Fibroblast of the conjunctiva (primary cell): ENCODE results near the gene ZAR1L.

ENCODE experiments used
- DNase-seq: peaks from one replicate; pipeline ENCODE4 v3.0.0-alpha.2; 2010; ENCODE audit warnings: low read depth

Gene ZAR1L

DNA sequence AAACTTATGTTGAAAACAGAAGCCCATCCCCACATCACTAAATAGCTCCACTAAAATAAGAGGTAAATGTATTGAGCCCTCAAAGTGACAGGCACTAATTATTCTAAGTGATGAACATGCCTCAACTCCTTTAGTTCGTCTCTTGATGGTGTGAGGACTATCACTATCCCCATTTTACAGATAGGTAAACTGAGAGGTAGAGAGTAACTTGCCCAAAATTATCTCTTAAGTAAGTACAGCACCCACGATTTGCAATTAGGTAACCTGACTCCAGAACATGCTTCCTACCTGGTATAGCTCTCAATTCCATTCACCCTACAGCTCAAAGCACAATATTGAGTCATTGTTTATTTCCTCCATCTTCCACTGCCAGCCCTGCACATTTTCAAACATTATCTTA is 12.7 kb downstream of the ZAR1L start:
- no peak for DNase-seq

DNA sequence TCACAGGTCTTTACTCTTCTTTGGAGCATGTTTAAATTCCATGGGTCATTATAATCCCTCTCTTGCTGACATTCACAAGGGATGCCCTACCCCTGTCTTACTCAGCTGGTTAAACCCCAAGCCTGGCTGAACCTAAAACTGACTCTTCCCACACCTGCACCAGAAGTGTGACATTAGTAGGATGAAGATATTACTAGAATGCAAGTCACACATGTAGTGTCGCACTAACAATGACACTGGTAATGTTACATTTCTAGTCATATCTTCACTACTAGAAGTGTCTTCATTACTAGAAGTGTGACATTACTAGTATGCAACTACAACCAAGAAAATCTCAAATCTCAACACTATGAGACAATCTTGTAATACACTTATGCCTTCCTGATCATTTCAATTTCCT is 14.2 kb downstream of the ZAR1L start:
- no peak for DNase-seq

DNA sequence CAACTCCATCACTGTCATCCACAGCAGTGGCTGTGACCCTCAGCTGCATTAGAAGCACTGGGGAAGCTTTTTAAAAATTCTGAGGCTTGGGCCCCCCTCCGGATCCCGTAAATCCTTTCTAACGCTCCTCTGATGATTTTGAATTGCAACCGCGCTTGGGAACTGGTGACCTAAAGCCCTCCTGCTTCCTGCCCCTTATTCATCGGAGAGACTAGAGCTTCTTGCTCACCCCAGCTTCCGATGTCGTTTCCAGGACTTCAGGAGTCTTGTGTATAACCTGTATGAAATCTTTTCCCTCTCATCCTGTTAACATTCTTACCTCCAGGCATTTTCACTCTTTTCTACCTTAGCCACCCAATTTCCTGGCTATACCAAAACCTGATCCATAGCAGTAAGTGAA is 14.8 kb downstream of the ZAR1L start:
- DNase-seq: no peak

DNA sequence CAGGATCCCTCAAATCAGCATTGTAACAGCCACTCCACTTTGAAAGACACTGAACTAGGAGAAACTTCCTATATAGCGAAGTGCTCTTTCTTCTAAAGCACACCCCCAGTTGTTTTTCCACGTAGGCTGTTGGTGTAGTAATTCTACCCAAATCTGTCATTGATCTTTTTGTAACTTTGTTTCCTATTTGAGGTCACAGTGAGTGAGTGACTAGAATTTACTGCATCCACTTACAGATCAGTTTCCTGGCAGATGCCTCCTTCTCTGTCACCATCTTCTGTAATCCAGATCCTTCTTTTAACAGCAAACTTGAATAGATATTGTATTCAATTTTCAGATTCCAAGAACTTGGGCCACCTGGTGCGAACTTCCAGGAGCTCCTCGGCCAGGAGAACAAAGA is 15.3 kb downstream of the ZAR1L start:
- DNase-seq: no peak

DNA sequence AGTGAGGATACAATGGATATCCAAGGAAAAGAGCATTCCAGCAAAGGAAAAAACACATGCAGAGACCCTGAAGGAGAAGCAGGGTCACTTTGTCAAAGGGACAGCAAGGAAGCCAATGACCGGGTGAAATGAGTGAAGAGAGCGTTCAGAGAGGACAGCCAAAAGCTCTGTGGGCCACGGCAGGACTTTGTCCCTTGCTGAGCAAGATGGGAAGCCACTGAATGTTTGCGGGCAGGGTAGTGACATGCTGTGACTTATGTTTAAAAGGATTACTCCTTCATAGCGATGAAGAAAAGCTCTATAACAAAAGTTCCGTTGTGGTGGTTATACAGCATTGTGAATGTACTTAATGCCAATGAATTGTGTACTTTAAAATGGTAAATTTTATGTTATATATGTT is 16.5 kb downstream of the ZAR1L start:
- no peak for DNase-seq

DNA sequence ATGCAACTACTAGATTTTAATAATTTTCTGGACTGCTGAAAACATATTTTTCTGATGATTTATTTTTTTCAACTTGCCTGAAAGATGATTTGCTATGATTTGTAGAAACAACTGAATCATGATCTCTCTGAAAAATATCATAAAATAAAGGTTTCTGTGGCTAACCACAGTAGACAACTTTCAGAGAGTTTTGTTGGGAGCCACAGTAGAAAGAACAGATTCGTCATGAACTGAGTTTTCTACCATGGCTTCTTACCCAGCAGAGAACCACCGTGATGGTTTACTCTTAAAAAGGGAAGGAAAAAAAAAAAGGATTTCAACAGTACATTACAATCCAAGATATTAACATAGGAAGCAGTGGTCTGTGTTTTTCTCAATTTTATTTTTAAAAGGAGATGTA is 18.0 kb downstream of the ZAR1L start:
- no peak for DNase-seq

DNA sequence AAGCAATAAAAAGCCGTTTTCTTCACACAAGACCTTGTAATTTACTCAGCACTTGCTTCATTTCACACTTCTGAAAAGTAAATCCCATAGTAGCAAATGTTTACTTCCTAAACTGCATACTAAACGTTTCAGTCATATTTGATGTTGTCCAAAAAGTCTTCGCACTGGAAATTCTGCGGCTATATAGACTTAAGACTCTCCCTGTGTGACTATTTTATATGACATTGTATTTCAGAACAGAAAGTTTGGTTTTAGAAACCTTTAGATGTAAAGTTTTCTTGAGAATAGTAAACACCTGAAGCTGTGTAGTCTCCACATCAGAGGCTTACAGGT is 29.6 kb downstream of the ZAR1L start:
- DNase-seq: no peak

DNA sequence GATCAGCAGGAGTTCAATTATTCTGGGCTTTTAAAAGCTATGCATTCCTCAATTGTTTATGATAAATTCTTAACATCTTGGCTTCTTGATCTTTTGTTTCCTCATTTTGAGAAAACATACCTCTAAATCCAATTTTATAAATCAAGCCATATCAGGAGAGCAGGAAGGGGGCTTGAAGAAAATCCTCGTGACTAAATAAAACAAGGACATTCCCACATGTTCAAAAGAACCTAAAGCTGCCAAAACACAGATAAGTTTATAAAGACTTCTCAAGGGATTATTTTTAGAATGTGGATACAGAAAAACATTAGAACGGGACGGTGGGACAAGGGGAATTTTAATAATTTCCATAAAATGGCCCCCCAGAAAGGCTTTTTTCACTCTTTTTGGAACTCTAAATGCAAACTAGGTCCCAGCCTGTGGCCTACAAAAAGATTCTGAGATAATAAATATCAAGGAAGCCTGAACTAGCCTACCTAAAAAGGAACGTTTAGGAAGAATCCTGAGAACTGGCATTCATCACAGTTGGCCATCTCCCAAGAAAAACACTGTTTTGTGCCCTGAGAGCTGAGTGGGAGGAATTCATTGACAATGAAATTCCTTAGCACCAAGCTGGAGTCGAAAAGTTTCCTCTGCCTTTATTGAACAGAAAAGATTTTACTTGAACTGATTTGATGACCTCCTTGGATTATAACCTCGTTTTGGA is 30.1 kb downstream of the ZAR1L start:
- DNase-seq: peak; percentile 35

DNA sequence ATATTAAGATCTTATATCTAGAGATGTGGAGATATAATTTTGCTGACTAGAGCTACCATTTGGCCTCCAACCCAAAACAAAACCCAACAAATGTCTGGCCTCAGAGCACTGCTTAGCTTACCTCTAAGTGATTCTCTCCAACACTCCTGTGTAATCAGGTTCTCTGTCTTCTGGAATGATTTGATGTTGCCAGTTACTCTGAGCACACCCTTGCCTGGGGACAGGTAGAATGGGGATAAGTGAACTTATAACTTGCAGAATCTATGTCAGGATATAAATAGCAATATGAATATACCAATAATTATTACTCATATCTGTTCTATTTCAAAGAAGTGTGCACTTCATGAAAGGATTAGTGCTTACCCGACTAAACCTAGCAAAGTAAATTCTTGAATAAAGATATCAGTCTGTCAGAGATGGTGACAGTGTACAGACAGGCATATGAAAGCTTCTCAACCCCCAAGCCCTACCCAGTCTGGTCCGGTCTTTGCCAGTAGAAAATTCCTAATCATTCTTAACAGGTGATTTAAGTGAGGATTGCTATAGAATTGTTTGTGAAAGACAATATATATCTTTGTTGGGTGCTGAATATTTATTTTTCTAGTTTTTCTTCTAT is 33.0 kb downstream of the ZAR1L start:
- DNase-seq: no peak

DNA sequence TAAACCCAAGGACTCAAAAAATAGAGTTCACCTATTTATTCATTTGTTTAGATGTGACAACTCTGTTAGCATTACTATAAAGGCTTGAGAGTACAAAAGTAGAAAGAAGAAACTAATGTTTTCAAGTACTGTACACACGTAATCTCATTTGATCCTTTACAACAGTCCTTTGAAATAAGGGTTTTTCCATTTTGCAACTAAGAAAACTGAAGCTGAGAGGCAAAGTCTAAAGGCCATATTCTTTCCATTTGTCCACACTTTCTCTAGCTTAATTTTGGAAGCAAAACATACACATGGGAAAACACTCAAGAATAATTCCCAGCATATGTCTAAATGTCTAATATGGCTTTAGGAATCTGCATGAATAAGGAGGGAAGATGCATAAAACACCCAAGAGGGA is 34.1 kb downstream of the ZAR1L start:
- DNase-seq: no peak

DNA sequence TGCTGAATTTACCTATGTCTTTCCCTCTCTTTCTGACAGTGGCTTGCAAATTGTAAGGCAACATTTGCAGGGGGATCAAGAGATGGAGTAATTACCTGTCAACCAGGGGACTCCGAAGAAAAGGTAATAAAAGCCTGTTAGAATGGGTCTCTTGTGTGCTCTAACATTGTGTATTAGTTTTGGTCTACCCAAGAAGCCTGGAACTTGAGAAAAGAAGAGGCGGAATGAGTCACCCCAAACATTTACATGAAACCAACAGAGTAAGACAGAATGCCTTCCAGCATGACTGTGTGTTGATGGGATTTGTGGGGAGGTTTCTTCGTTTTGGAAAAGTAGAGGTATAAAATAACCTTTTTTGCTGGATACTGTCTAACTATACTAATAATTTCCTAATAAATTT is 36.7 kb downstream of the ZAR1L start:
- DNase-seq: peak; percentile 9

DNA sequence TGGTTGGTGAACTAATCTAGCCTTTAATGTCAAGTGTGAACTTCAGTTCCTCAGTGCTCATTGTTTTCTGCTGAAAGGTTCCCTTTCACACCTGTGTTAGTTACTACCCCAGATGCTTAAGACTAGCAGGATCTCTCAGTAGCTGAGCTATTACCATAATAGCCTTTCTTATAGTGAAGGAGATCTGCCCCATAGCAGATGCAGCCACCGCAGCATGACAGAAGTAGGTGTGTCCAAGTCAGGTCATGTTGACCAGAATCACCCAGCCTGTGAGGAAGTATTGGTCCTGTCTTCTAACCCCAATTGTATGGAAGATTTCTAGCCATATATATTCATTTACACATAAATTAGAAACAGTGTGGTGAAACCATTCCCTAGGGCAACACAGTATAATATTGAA is 37.3 kb downstream of the ZAR1L start:
- DNase-seq: no peak

DNA sequence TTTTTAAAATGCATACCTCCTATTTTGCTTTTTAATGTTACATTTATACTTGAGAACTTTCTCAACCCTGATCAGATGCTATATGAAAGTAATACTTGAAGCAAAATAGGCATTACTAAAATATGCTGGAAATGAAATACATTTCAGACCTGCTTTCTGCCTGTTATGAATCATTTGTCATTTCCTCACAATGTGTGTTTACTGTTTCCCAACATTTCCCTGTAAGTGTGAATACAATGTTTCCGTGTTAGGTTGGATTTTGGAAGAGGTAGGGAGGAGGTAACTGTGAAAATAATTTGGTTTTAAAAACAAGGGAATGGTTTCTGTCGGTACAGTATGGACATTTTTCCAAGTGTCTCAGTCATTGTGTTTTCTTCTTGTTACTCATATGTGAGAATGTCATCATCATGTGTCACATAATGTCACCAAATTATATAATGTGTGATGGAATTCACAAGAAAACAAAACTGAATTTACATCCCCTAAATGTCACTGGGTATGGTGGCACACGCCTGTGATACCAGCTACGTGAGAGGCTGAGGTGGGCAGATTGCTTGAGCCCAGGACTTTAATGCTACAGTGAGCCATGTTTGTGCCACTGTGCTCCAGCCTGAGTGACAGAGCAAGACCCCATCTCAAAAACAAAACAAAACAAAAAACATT is 43.0 kb downstream of the ZAR1L start:
- DNase-seq: no peak

DNA sequence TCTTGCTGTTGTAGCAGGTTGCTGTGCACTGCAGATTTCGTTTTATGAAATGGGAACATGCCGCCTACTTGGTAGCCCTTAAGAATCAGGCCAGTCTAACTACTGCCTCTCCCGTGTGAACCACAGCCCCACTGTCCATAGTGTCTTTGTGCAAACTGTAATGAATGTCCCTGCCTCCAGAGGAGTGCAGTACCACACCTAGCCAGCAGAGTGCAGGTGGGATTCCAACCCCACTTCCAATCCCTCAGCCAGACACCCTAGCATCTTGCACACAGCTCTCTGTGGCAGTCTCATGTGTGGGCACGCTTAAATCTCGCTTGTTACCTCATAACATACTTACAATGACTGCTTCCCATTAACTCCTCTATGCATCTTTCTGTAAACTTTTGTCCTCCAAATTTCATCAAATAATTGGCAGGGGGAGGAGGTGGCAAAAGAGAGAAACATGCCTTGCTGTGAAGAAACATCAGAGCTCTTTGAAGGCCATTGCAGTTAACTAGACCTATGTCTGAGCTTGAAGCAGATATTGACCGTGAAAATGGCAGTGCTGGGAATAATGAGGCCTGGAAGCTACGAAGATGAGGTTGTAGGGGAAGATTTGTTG is 47.2 kb downstream of the ZAR1L start:
- DNase-seq: no peak

DNA sequence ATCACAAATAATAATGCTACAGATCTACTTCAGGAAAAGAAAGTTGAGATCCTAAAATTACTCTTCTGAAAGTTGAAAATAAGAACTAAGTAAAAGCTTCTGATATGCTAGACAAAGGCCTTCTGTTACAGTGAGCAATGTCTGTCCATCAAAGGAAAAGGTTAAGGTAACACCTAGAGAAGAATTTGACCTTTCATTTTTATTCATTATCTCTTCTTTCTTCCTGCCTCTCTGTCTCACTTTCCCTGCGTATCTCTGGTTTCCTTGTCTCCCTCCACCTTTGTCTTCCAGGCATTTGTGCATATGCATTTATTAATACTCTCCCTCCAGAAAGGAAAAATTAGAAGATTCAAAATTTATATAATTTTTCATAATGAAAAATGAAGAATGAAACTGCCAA is 49.0 kb downstream of the ZAR1L start:
- DNase-seq: no peak

DNA sequence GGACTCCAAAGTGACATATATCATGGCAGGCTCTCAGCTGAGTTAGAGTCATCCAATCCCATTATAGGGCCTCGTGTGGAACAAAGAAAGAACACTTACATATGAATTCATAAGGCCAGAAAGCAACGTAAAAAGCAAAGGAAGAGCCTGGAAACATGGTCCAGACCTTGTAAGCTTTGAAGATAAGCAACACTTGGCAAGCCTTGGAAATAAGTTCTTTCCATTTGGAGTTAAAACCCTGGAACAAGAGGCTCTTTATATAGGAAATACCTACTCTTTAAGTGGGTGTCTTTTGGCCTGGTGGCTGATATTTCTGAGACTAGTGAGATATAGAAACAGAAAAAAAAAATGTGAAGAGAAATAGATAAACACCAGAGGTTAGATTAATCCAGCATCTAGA is 49.4 kb downstream of the ZAR1L start:
- no peak for DNase-seq

DNA sequence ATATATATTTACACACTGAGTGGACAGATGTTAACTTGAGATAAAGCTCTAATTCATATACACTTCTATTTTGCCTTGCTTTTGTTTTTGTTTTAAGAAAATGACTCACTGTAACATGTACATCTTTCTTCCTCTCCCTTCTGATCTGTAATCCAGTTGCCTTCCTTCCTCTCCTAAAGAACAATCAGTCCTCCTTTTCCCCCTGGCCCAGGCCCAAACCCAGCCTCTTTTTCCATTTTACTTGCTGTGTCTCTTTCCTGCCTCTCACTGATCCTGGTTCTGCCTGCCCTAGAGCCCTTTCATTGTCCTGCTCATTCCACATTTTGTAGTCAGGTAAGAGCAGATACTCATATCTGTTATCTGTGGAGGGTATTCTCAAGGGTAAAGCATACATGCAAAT is 50.8 kb downstream of the ZAR1L start:
- DNase-seq: peak; percentile 21

DNA sequence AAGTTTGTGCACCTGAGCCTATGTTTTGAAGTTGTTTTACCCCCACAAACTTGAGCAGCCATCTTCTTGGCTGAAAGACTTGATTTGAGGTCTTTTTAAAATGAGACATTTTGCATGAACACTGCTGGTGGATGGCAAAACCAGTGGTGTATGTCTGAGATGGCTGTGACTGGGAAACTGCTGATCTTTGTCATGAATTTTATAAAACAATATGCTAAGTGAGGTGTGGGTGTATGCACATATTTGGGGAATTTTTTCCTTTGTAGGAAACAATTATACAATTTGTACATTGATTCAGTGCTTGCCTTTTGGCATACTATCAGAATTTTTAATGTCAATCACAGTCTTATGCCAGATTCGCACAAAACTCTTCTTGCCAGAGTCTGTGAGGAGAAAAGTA is 52.5 kb downstream of the ZAR1L start:
- no peak for DNase-seq

DNA sequence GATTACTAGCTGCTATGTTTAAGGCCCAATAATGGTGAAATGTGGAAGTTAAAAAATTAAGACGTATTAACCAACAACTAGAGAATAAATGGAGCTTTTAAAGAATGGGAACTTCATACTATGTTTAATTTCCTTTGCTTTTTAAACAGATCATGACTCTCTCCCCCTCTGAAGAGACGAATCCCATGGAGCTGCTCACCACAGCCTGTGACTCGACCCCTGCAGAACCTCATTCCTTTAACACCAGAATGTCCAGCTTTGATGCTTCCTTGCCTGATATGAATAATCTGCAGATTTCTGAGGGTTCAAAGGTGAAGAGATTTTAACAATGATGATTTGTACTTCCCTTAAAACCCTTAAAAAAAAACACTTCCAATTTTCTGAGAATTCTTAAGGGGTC is 53.0 kb downstream of the ZAR1L start:
- no peak for DNase-seq

DNA sequence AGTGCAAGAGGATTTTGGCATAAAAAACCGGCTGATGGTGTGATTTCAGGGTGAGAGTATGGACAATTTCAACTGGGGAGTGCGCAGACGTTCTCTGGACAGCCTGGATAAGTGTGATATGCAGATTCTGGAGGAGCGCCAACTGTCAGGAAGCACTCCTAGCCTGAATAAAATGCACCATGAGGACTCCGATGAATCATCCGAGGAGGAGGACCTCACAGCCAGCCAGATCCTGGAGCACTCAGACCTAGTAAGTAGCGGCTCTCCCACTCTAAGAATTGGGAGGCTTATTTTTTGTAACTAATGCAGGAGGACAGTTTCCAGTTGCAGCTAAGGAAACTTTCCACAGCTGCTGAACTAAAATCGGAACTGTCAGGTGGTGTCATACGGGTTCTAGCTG is 53.6 kb downstream of the ZAR1L start:
- peak; percentile 68 for DNase-seq

DNA sequence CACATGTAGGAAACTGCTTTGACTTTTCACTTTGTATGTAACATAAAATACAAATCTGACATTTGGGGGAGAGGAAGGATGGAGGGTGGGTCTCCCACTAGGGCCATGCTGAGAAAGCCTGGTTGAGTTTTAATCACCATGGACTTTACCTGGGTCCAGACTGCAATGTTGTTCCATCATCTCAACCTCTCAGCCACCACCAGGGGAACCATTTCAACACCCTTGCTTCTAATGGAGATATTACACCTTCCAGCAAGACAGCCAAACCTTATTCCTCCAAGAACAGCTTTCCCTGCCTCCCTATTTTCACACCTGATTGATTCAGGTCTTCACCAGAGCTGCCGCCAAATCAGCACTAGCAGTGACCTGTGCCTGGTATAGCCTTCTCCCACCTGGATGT is 56.0 kb downstream of the ZAR1L start:
- no peak for DNase-seq

DNA sequence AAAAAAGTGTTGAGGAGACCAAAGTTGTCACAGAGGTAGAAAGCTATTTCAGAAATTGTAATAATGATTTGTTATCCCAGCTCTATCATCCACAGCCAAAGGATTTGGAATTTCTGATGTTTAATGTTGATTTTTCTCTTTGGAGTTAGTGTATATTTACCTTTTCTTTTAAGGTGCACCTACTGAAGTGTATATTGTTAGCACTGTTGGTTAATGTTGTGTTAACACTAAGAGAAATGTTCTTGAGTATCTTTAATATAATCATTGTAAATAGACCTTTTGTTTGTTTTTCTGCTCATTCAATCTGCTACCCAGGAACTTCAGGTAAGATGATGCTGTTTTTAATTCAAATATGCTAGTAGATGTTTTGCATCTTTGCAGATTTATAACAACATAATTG is 57.5 kb downstream of the ZAR1L start:
- no peak for DNase-seq

DNA sequence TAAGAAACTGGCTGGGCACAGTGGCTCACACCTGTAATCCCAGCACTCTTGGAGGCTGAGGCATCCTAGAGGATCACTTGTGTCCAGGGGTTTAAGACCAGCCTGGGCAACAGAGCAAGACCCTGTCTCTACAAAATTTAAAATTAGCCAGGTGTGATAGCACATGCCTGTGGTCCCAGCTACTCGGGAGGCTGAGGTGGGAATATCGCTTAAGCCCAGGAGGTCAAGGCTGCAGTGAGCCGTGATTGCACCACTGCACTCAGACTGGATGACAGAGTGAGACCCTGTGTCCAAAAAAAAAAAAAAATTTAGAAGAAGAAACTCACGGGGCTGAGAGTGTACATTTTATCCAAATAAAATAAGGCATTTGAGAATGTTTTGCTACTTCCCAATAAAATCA is 58.9 kb downstream of the ZAR1L start:
- no peak for DNase-seq

DNA sequence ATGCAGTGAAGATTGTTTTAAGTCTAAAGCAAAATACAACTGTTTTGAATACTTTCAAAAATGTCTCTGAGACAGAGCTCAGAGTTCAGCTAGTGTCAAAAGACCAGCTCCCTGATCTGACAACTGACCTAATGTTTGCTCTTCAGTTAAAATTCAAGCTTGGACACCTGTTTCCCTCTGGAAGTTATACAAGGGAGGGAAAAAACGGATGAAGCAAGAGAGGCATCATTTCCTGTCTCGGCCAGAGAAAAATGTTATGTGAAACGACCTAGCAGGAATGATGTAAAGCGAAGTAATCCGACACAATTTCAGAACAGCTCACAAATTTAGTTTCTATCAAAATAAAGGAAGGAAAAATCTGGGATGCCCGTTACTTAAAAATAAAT is 59.4 kb downstream of the ZAR1L start:
- DNase-seq: peak; percentile 35
